Caco-2 (cell line): ENCODE results near the gene TOR4A. TPM values are rescaled to one million over a fixed set of nuclear protein-coding genes. Genes with fewer than 3 reads are reported as not detected.

Experiments used
- BruUV-seq: library from RNA; stranded (reverse); fragments of 400-500 nt; replicated peaks from 2 replicates; lab custom pipeline; 2021; lab: Mats Ljungman, UMichigan
- CTCF ChIA-PET: fragments of 300-600 bp; sonication (Branson Sonifier 250); formaldehyde crosslinking; loops from one replicate; lab custom pipeline; 2022; ENCODE audit warnings: antibody characterized with exemption; lab: Charles Lee
- POLR2A ChIA-PET: fragments of 300-600 bp; sonication (Branson Sonifier 250); formaldehyde crosslinking; loops from one replicate; lab custom pipeline; 2022; ENCODE audit warnings: antibody characterized with exemption; lab: Charles Lee
- DNase-seq, 2 experiments: peaks; one replicate each; pipeline versions ENCODE4 v3.0.0 to v3.0.0-alpha.2; 2020 to 2022
- H3K27me3 ChIP-seq: replicated peaks from 2 replicates; pipeline ENCODE4 v1.6.0; 2011; ENCODE audit warnings: low read length; ENCODE audit not compliant: control insufficient read depth, insufficient read depth
- H3K36me3 ChIP-seq: 2 replicates; pipeline ENCODE4 v1.5.1; 2011; ENCODE audit warnings: low read length; ENCODE audit not compliant: control insufficient read depth, insufficient read depth
- H3K4me1 ChIP-seq: fragments of 250-450 bp; sonication (Bioruptor Pico); 2 replicates; pipeline ENCODE4 v1.5.1; 2020; ENCODE audit warnings: mild to moderate bottlenecking
- H3K4me3 ChIP-seq: 2 replicates; pipeline ENCODE4 v1.5.1; 2011; ENCODE audit warnings: low read depth, mild to moderate bottlenecking, control low read depth, low read length
- H3K9me3 ChIP-seq: fragments of 250-450 bp; sonication (Bioruptor Pico); 2 replicates; pipeline ENCODE4 v1.5.1; 2020; ENCODE audit warnings: mild to moderate bottlenecking, moderate library complexity
- H3K27ac Mint-ChIP-seq: one replicate; pipeline ENCODE4 v1.8.0; 2022; ENCODE audit warnings: mixed read lengths; ENCODE audit not compliant: unreplicated experiment
- H3K27me3 Mint-ChIP-seq: one replicate; pipeline ENCODE4 v1.8.0; 2022; ENCODE audit warnings: mixed read lengths; ENCODE audit not compliant: insufficient read depth, unreplicated experiment
- H3K36me3 Mint-ChIP-seq: one replicate; pipeline ENCODE4 v1.8.0; 2022; ENCODE audit warnings: mild to moderate bottlenecking, mixed read lengths; ENCODE audit not compliant: insufficient read depth, unreplicated experiment
- H3K4me1 Mint-ChIP-seq: one replicate; pipeline ENCODE4 v1.8.0; 2022; ENCODE audit warnings: low read depth, mixed read lengths; ENCODE audit not compliant: unreplicated experiment
- H3K4me3 Mint-ChIP-seq: one replicate; pipeline ENCODE4 v1.8.0; 2022; ENCODE audit warnings: mild to moderate bottlenecking, moderate library complexity, mixed read lengths; ENCODE audit not compliant: unreplicated experiment
- H3K9me3 Mint-ChIP-seq: one replicate; pipeline ENCODE4 v1.8.0; 2022; ENCODE audit warnings: mixed read lengths; ENCODE audit not compliant: unreplicated experiment
- intact Hi-C: fragments of 100-400 bp; cut with micrococcal nuclease; formaldehyde crosslinking; loops from one replicate; pipeline ENCODE4 v1.10.0; 2022; ENCODE audit not compliant: unreplicated experiment
- total RNA-seq: library from RNA; stranded (reverse); gene quantifications from 2 replicates; pipeline ENCODE4 v1.2.3, GENCODE V29; 2022
- TF ChIP-seq, protein P1 (sequence below), 2 experiments: fragments of 200-600 bp in 1 of 2; IDR thresholded peaks; 1 replicate in 1 of 2; 2 replicates in 1 of 2; pipeline versions ENCODE4 v1.5.1 to v1.8.0; 2011 to 2022; ENCODE audit warnings: antibody characterized with exemption in 1 of 2, control low read depth in 1 of 2, inconsistent platforms in 1 of 2, low read depth in 1 of 2, low read length in 1 of 2, mild to moderate bottlenecking in 1 of 2, moderate library complexity in 1 of 2; ENCODE audit not compliant: insufficient read depth in 1 of 2, severe bottlenecking in 1 of 2, unreplicated experiment in 1 of 2

TOR4A gene
- total RNA-seq, 1 experiment from 2014 or later: 1.8 TPM

- no peaks in the 10 kb centered on the region for H3K27me3 Mint-ChIP-seq
- Histone ChIP-seq H3K4me3 (no peak overlapping the region), H3K27me3 (no peaks in the 10 kb centered on the region), H3K4me1 (no peaks in the 10 kb centered on the region), H3K36me3 (no peaks in the 10 kb centered on the region; the same call in 1 of the 2 replicates), H3K9me3 (0 out of 2 replicates have a peak, but pooled peaks cover 6% of the 10 kb centered on the region)
- peaks cover 40% of the 10 kb centered on the region for H3K36me3 Mint-ChIP-seq
- no peak overlapping the region for H3K4me3 Mint-ChIP-seq
- BruUV-seq: no TSS peak
- ChIA-PET CTCF (no interaction called here), POLR2A (no interaction called here)
- H3K9me3 Mint-ChIP-seq: no peaks in the 10 kb centered on the region
- intact Hi-C loops: no loop called here
- DNase-seq: no peak
- TF ChIP-seq, protein P1, sequence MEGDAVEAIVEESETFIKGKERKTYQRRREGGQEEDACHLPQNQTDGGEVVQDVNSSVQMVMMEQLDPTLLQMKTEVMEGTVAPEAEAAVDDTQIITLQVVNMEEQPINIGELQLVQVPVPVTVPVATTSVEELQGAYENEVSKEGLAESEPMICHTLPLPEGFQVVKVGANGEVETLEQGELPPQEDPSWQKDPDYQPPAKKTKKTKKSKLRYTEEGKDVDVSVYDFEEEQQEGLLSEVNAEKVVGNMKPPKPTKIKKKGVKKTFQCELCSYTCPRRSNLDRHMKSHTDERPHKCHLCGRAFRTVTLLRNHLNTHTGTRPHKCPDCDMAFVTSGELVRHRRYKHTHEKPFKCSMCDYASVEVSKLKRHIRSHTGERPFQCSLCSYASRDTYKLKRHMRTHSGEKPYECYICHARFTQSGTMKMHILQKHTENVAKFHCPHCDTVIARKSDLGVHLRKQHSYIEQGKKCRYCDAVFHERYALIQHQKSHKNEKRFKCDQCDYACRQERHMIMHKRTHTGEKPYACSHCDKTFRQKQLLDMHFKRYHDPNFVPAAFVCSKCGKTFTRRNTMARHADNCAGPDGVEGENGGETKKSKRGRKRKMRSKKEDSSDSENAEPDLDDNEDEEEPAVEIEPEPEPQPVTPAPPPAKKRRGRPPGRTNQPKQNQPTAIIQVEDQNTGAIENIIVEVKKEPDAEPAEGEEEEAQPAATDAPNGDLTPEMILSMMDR (IDR thresholded peaks at IDR 0.05; ENCODE audit: insufficient read depth in 1 of 2, low read depth in 1 of 2, low read length in 1 of 2, severe bottlenecking in 1 of 2, unreplicated experiment in 1 of 2): no peak
- no peak overlapping the region for H3K27ac Mint-ChIP-seq
- H3K4me1 Mint-ChIP-seq: no peaks in the 10 kb centered on the region
Observed at GRCh38 chr9:137278061-137278701, 655 bp downstream of the TOR4A start.

GRCh38 chr9:137278721-137279711, 1.5 kb downstream of the TOR4A start:
- H3K4me3 ChIP-seq: no peak overlapping the region

More at GRCh38 chr9:137278721-137279711, 1.5 kb downstream of the TOR4A start:
- Histone ChIP-seq H3K36me3 (no peaks in the 10 kb centered on the region; the same call in 1 of the 2 replicates), H3K27me3 (no peaks in the 10 kb centered on the region), H3K4me1 (no peaks in the 10 kb centered on the region), H3K9me3 (0 out of 2 replicates have a peak, but pooled peaks cover 6% of the 10 kb centered on the region)
- Mint-ChIP-seq H3K27ac (no peak overlapping the region), H3K4me3 (no peak overlapping the region), H3K36me3 (peaks cover 32% of the 10 kb centered on the region), H3K9me3 (no peaks in the 10 kb centered on the region), H3K27me3 (no peaks in the 10 kb centered on the region), H3K4me1 (no peaks in the 10 kb centered on the region)
- no TSS peak for BruUV-seq
- ChIA-PET POLR2A (interaction anchor here (0.7 kb wide), 1 partner anchor 24 kb away, joined by 4 read pairs; no protein-coding TSS in a partner anchor), CTCF (interaction anchor here (0.6 kb wide), 1 partner anchor 309 kb away, joined by 3 read pairs; no protein-coding TSS in a partner anchor)
- TF ChIP-seq, protein P1 (IDR thresholded peaks at IDR 0.05; ENCODE audit: insufficient read depth in 1 of 2, low read depth in 1 of 2, low read length in 1 of 2, severe bottlenecking in 1 of 2, unreplicated experiment in 1 of 2): no peak
- intact Hi-C loops: no loop called here
- DNase-seq: no peak
